Natural killer cell treated with Interleukin-12 subunit alpha and Interleukin-12 subunit beta and Interleukin-15 and Interleukin-18, amount 100 ng/mL, for 72 hours (primary cell): ENCODE data around the gene SLAIN2. TPM values are rescaled to one million over a fixed set of nuclear protein-coding genes. Genes with fewer than 3 reads are reported as not detected.
A peak's percentile ranks its signal among the peaks of the same experiment; 100 is the strongest.

ENCODE experiments used
- ATAC-seq, 2 donors: fragments of 150-1000 bp; cut with Tn5 transposase in 1 of 2; sonication (Bioruptor Pico), chemical (Tn5 transposase) in 1 of 2; 2 replicates each; pipeline ENCODE4 v1.10.0; 2021
- DNase-seq: peaks from one replicate; pipeline ENCODE4 v3.0.0; 2022; ENCODE audit warnings: low spot score
- H3K27ac Mint-ChIP-seq, 2 donors: 1 replicate in 1 of 2; 2 replicates in 1 of 2; pipeline ENCODE4 v1.8.0; 2022; ENCODE audit warnings: mixed read lengths in 2 of 2, mild to moderate bottlenecking in 1 of 2, moderate library complexity in 1 of 2
- H3K27me3 Mint-ChIP-seq, 2 donors: 1 replicate in 1 of 2; 2 replicates in 1 of 2; pipeline ENCODE4 v1.8.0; 2022; ENCODE audit warnings: mixed read lengths in 2 of 2
- H3K36me3 Mint-ChIP-seq: one replicate; pipeline ENCODE4 v1.8.0; 2022; ENCODE audit warnings: mixed read lengths
- H3K4me1 Mint-ChIP-seq, 2 donors: 1 replicate in 1 of 2; 2 replicates in 1 of 2; pipeline ENCODE4 v1.8.0; 2022; ENCODE audit warnings: low read depth in 2 of 2, mixed read lengths in 2 of 2, mild to moderate bottlenecking in 1 of 2
- H3K4me3 Mint-ChIP-seq: one replicate; pipeline ENCODE4 v1.8.0; 2022; ENCODE audit warnings: mixed read lengths
- H3K9me3 Mint-ChIP-seq: 2 replicates; pipeline ENCODE4 v1.8.0; 2022; ENCODE audit warnings: mixed read lengths
- total RNA-seq, 2 donors: library from RNA; stranded (reverse); gene quantifications; one replicate each; pipeline ENCODE4 v1.2.3, GENCODE V29; 2022

Gene SLAIN2
- total RNA-seq, 2 donors from 2014 or later, result 42.4 to 89.3 TPM

DNA sequence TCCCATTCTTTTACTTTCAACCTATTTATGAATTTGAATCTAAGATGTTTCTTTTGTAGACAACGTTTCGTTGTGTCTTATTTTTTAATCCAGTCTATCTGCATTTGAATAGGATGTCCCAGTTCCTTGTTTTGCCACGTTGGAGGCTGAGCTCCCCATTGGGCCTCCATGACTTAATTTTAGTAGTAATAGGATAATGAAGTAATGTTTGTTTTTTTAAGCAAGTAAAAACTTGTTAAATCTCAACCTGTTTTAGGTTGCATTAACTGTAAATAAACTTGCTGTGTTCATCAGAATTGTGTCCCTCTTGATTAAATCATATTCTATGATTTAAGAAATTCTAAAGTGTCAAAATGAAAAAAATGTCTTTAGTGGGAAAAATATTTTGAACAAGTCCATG is 25.3 kb downstream of the SLAIN2 start:
- DNase-seq (no peak), ATAC-seq (no peak)
- H3K27me3 Mint-ChIP-seq, result no peaks in the 10 kb centered on the region
- no peak overlapping the region for H3K27ac Mint-ChIP-seq
- no peaks in the 10 kb centered on the region for H3K36me3 Mint-ChIP-seq
- no peaks in the 10 kb centered on the region for H3K9me3 Mint-ChIP-seq
- H3K4me1 Mint-ChIP-seq, result peaks cover 28 to 37% of the 10 kb centered on the region in 2 donors
- H3K4me3 Mint-ChIP-seq, result no peak overlapping the region

DNA sequence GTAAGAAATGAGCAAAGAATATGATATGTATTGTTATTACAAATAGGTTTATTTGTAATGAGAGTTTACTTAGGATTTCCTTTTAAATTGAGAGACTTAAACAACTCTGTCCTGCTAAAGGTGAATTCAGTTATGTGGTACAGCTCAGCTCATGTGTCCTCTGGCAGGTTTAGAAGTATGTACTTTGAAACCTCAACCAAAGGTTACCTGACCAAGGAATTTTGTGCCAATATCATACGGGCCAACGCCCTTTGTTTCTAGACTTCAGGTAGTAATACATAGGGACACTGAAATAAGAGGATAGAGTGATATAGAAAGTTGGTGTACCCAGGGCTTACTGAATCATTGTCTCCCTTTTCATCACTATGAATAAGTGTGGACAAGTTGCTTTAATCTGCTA is 25.7 kb downstream of the SLAIN2 start:
- no peak overlapping the region for H3K27ac Mint-ChIP-seq
- no peaks in the 10 kb centered on the region for H3K36me3 Mint-ChIP-seq
- ATAC-seq, result no peak
- H3K27me3 Mint-ChIP-seq, result no peaks in the 10 kb centered on the region
- DNase-seq, result no peak
- H3K9me3 Mint-ChIP-seq, result no peaks in the 10 kb centered on the region
- H3K4me1 Mint-ChIP-seq, result peaks cover 28 to 37% of the 10 kb centered on the region in 2 donors
- no peak overlapping the region for H3K4me3 Mint-ChIP-seq

DNA sequence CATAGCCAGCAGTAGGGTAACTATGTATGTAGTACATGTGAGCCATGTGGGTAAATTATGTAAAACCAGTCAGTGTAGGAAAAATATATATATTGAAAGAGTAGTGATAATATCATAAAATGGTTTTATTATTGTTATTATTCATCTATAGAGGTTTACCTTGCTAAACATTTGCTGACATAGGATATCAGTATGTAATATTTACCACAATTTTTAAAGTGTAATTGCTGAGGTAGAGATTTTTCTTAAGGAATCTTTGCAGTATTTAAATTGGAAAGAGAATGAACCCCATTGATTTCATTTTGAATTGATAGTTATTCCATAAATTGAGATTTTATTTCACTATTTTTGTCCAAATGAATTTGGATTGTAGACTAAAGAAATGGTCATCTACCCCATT is 27.1 kb downstream of the SLAIN2 start:
- DNase-seq (no peak), ATAC-seq (no peak)
- H3K27me3 Mint-ChIP-seq, result no peaks in the 10 kb centered on the region
- no peak overlapping the region for H3K4me3 Mint-ChIP-seq
- H3K9me3 Mint-ChIP-seq, result no peaks in the 10 kb centered on the region
- peaks cover 34 to 43% of the 10 kb centered on the region in 2 donors for H3K4me1 Mint-ChIP-seq
- no peaks in the 10 kb centered on the region for H3K36me3 Mint-ChIP-seq
- H3K27ac Mint-ChIP-seq, result no peak overlapping the region

DNA sequence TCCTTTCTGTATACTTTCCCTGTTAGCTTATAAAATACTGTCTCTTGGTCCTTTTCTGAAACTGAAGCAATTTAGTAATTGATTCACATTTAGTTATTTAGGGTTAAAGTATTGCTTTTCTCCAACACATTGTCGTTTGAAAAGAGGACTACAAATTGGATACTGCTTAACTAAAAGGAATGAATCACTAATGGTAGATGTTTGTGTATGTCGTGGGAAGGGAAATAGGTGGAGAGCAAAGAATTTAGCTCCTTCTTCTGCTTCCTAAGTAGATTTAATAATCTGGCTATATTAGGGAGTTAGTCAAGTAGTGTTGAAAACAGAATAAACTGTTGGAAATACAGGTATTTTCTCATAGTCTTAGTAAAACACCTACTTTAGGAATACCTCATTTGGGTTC is 27.9 kb downstream of the SLAIN2 start:
- Mint-ChIP-seq H3K4me3 (no peak overlapping the region), H3K27ac (peak overlapping the region; percentile 73 to 90), H3K36me3 (no peaks in the 10 kb centered on the region), H3K4me1 (peaks cover 34 to 45% of the 10 kb centered on the region in 2 donors), H3K27me3 (no peaks in the 10 kb centered on the region), H3K9me3 (no peaks in the 10 kb centered on the region)
- ATAC-seq (no peak), DNase-seq (no peak)

DNA sequence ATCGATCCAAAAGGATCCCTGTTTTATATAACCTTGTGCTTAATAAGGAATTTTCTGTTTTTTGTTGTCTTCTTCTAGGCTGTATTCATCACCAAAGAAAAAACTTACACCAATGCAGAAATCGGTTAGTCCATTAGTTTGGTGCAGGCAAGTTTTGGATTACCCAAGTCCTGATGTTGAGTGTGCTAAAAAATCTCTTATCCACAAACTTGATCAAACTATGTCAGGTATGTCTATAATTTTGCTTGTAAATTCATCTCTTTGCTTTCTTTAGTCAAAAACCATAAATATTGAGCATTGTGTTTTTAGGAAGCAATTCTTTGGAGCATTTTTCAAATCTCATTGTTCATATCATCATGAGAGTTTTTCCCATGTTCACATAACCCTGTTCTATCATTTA is 28.4 kb downstream of the SLAIN2 start:
- Mint-ChIP-seq H3K4me3 (no peak overlapping the region), H3K27me3 (no peaks in the 10 kb centered on the region), H3K9me3 (no peaks in the 10 kb centered on the region), H3K4me1 (peaks cover 38 to 50% of the 10 kb centered on the region in 2 donors), H3K36me3 (no peaks in the 10 kb centered on the region), H3K27ac (peak overlapping the region; percentile 73 to 90)
- DNase-seq, result no peak
- ATAC-seq, result no peak

DNA sequence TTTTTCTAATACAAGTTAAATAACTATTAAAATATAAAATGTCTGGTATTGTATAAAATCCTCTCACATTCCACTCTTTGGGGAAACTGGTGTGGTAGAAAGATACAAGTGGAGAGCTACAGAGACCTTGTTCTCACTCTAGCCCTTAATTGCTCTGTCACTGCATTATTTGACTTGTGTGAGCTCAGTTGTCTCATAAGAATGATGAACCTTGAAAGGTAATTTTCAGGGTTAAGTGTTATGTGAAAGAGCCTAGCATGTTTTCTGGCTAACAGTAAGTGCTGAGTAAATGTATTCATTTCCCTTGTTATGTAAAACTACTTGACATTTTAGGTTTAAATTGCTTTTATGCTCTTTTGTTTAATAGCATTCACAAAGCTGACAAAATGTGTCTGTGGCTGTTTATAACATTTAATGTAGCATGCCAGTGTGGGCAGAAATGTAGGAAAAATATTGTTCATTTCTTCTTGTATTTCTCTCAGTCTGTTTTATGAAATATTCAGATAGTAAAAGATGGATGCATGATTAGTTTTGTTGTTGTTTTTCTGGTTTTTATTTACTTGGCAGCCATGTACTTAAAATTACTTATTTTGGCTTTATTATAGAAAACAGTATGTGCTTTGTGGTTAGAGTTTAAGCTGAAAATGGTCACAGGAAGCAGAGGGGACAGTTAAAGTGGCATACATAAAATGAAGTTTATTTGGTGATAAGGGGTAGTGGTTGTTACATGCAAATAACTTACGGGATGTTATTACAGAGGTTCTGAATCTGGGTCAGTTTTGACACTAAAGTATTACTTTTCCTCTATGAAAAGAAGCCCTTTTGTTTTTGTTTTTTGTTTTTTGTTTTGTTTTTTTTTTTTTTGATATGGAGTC is 29.2 kb downstream of the SLAIN2 start:
- Mint-ChIP-seq H3K27ac (peak overlapping the region; percentile 73 to 90), H3K9me3 (no peaks in the 10 kb centered on the region), H3K4me3 (peak overlapping the region; percentile 72), H3K36me3 (no peaks in the 10 kb centered on the region), H3K4me1 (peaks cover 41 to 56% of the 10 kb centered on the region in 2 donors), H3K27me3 (no peaks in the 10 kb centered on the region)
- DNase-seq (no peak), ATAC-seq (peak in 1 of 2 donors; percentile 68)

DNA sequence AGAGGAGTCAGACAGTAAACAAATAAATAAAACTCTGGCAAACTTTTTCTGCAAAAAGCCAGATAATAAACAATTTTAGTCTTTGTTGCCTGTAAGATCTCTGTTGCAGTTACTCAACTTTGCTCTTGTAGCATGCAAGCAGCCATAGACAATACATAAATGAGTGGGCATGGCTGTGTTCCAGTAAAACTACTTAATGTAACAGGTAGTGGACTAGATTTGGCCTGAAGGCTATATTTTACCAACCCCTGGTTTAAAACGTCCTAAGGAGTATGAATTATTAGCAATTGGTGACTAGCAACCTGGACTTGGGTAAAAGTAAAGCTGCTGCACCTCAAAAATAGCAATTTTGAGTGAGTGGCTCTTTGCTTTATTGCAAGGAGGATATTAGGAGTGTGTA is 30.9 kb downstream of the SLAIN2 start:
- H3K27me3 Mint-ChIP-seq, result no peaks in the 10 kb centered on the region
- no peak for DNase-seq
- ATAC-seq, result no peak
- H3K36me3 Mint-ChIP-seq, result no peaks in the 10 kb centered on the region
- peaks cover 39 to 49% of the 10 kb centered on the region in 2 donors for H3K4me1 Mint-ChIP-seq
- H3K4me3 Mint-ChIP-seq, result no peak overlapping the region
- no peak overlapping the region for H3K27ac Mint-ChIP-seq
- H3K9me3 Mint-ChIP-seq, result no peaks in the 10 kb centered on the region

DNA sequence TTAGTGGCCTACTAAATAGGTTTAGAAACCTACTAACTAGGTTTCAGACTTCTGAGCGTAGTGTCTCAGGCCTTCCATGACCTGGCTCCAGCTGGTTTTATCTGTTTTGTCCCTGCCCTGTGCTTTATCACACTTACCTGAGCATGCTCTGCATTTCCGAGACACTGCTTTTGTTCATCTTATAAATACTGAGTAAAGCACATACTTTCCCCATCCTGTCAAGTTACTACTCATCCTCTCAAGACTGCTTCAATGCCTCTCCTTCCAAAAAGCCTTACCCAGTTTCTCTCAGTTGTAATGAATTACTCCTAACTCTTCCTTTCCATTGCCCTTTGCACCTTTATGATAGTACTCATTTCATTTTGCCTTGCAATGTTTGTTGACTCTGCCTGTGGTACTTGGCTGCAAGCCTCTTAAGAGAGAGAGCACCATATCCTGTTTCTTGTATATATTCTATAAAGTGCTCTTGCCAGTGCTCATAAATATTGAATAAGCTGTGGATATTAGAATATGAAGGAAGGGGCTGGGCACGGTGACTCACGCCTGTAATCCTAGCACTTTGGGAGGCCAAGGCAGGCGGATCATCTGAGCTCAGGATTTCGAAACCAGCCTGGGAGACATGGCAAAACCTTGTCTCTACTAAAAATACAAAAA is 34.4 kb downstream of the SLAIN2 start:
- Mint-ChIP-seq H3K27ac (no peak overlapping the region), H3K4me3 (no peak overlapping the region), H3K9me3 (no peaks in the 10 kb centered on the region), H3K4me1 (peaks cover 32 to 42% of the 10 kb centered on the region in 2 donors), H3K27me3 (no peaks in the 10 kb centered on the region), H3K36me3 (no peaks in the 10 kb centered on the region)
- DNase-seq, result no peak
- ATAC-seq, result no peak

DNA sequence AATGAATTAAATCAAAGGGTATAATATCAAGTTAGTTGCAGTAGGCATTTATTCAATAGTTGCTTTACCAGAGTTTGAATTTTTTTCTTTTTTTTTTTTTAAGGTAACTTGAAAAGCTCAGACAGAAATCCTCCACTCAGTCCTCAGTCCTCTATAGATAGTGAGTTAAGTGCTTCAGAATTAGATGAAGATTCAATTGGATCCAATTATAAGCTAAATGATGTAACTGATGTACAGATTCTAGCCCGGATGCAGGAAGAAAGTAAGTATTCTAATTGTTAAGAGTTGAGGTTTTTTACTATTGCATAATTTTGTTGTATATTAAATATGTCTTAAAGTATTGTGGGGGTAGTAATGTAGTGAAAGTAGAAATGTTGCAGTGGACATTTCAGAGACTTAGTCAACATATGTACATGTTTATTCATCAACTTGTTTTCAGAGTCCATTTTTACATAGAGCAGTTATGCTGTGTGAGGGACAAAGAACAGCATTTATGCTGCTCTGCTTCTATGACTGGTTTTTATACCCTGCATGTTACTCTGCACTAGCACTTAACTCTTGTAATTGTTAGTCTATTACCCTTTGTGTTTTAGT is 38.4 kb downstream of the SLAIN2 start:
- H3K36me3 Mint-ChIP-seq, result no peaks in the 10 kb centered on the region
- ATAC-seq (no peak), DNase-seq (no peak)
- no peak overlapping the region for H3K4me3 Mint-ChIP-seq
- H3K27me3 Mint-ChIP-seq, result no peaks in the 10 kb centered on the region
- H3K27ac Mint-ChIP-seq, result peak overlapping the region in 1 of 2 donors; percentile 0
- peaks cover 19 to 32% of the 10 kb centered on the region in 2 donors for H3K4me1 Mint-ChIP-seq
- no peaks in the 10 kb centered on the region for H3K9me3 Mint-ChIP-seq

DNA sequence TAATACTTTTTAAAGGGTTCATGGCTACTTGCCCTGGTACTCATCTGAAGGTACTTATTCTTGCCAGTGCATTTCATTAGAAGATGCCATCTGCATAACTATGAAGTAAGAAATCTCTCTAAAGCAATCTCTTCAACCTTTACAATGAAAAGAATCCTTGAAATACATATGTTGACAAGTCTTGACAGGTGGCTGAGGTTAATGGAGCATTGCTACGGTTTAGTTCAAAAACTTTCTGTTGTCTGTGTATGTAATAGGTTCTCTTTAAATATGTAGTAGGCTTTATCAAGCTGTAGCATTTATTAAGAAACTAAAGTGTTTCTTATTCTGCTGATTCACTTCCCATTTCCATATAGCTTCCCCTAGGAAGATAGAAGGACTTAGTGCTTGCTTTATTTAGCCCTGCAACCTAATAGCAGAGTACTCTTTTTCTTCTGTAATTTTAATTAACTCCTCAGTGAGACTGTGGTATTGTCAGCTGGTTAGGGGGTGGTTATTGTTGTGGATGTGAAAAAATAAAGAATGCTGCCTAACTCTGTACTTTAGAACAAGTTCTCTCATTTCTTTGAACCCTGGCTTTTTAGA is 39.3 kb downstream of the SLAIN2 start:
- no peaks in the 10 kb centered on the region for H3K9me3 Mint-ChIP-seq
- no peaks in the 10 kb centered on the region for H3K36me3 Mint-ChIP-seq

DNA sequence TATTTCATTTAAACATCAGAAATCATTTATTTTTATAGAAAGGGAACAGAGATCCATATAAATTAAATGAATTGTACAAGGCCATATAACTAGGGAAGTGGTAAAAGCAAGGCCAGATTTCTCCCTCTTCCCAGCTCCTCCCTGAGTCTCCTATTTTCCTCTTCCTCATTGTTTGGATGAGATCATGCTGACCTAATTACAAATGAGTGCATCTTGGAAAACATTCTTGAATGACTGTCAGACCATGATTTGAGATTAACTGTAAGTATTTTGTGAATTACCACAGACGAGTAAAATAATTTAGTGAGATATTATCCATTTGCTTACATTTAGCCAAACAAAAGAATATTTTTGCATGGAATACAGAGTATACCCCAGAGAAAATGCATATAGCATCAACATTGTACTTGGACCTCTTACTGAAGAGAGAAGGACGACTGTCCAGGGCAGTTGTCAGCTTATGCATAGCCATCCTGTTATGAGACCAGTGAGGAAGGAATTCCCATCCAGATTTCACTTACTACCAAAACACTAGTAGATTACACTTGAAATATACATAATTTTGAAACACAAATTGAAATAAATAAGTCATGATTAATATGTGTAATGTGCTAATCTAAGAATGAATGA is 47.3 kb downstream of the SLAIN2 start:
- ATAC-seq, result no peak
- H3K36me3 Mint-ChIP-seq, result peaks cover 6% of the 10 kb centered on the region
- no peaks in the 10 kb centered on the region for H3K9me3 Mint-ChIP-seq
- peaks cover 0 to 6% of the 10 kb centered on the region in 2 donors for H3K4me1 Mint-ChIP-seq
- no peak for DNase-seq
- no peaks in the 10 kb centered on the region for H3K27me3 Mint-ChIP-seq
- H3K27ac Mint-ChIP-seq, result no peak overlapping the region
- H3K4me3 Mint-ChIP-seq, result no peak overlapping the region

More for the DNA sequence above, 39.3 kb downstream of the SLAIN2 start:
- no peak for ATAC-seq
- Mint-ChIP-seq H3K27me3 (no peaks in the 10 kb centered on the region), H3K4me1 (peaks cover 14 to 24% of the 10 kb centered on the region in 2 donors), H3K27ac (no peak overlapping the region), H3K4me3 (no peak overlapping the region)
- DNase-seq, result no peak

DNA sequence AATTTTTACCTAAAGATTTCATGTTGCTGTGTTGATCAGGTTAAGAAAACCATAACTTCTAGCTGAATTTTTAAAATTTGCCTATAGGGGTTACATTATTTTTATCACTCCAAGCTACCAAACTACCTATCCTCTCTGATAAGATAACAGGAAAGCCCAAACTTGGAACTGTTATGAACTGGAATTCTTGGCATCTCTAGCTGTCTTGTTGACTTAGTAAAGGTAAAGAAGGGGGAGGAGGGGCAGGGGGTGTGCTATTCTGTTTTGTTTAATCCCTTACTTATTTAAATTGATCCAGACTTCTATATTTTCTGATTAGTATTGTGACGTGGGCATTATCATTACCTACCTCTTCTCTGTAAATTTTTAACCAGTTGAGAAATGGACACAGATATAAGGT is 54.7 kb downstream of the SLAIN2 start:
- DNase-seq (no peak), ATAC-seq (no peak)
- Mint-ChIP-seq H3K36me3 (peaks cover 12% of the 10 kb centered on the region), H3K27me3 (no peaks in the 10 kb centered on the region), H3K27ac (no peak overlapping the region), H3K9me3 (no peaks in the 10 kb centered on the region), H3K4me1 (peaks cover 15% of the 10 kb centered on the region in 2 donors), H3K4me3 (no peak overlapping the region)

DNA sequence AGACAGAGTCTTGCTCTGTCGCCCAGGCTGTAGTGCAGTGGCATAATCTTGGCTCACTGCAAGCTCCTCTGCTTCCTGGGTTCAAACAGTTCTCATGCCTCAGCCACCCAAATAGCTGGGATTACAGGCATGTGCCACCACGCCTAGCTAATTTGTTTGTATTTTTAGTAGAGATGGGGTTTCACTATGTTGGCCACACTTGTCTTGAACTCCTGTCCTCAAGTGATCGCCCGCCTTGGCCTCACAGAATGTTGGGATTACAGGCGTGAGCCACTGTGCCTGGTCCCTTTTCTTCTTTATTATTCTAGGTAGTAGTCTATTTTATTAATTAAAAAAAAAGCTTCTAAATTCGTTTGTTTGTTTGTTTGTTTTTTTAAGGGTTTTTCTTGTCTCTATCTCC is 59.1 kb downstream of the SLAIN2 start:
- no peak for ATAC-seq
- H3K9me3 Mint-ChIP-seq, result no peaks in the 10 kb centered on the region
- DNase-seq, result no peak
- no peak overlapping the region for H3K4me3 Mint-ChIP-seq
- peaks cover 33 to 40% of the 10 kb centered on the region in 2 donors for H3K4me1 Mint-ChIP-seq
- H3K27me3 Mint-ChIP-seq, result no peaks in the 10 kb centered on the region
- peaks cover 10% of the 10 kb centered on the region for H3K36me3 Mint-ChIP-seq
- no peak overlapping the region for H3K27ac Mint-ChIP-seq
